GM23248 (cell line): Measurements from ENCODE around the gene ARV1. TPM values are rescaled to one million over a fixed set of nuclear protein-coding genes. Genes with fewer than 3 reads are reported as not detected.

Experiments used
- DNase-seq: peaks from one replicate; pipeline ENCODE4 v3.0.0-alpha.2; 2015
- H2AFZ ChIP-seq: fragments of 200-600 bp; sonication (generic); 2 replicates; pipeline ENCODE4 v1.6.1; 2016; ENCODE audit warnings: antibody characterized with exemption
- H3F3A ChIP-seq: fragments of 200-600 bp; sonication (generic); 2 replicates; pipeline ENCODE4 v1.6.1; 2016; ENCODE audit warnings: mild to moderate bottlenecking, antibody characterized with exemption, mixed run types; ENCODE audit not compliant: insufficient read depth
- H3K27ac ChIP-seq: fragments of 200-600 bp; sonication (generic); 2 replicates; pipeline ENCODE4 v1.5.1; 2016; ENCODE audit warnings: mild to moderate bottlenecking
- H3K27me3 ChIP-seq: fragments of 200-600 bp; sonication (generic); replicated peaks from 2 replicates; pipeline ENCODE4 v1.6.1; 2016; ENCODE audit warnings: mild to moderate bottlenecking; ENCODE audit not compliant: insufficient read depth
- H3K36me3 ChIP-seq: fragments of 200-600 bp; sonication (generic); 2 replicates; pipeline ENCODE4 v1.6.1; 2016; ENCODE audit warnings: low read depth, mild to moderate bottlenecking
- H3K4me1 ChIP-seq: fragments of 200-600 bp; sonication (generic); 2 replicates; pipeline ENCODE4 v1.6.1; 2016; ENCODE audit warnings: mild to moderate bottlenecking; ENCODE audit not compliant: insufficient read depth
- H3K4me2 ChIP-seq: fragments of 200-600 bp; sonication (generic); one replicate; pipeline ENCODE4 v1.6.1; 2016; ENCODE audit warnings: mild to moderate bottlenecking; ENCODE audit not compliant: unreplicated experiment
- H3K4me3 ChIP-seq: fragments of 200-600 bp; sonication (generic); 2 replicates; pipeline ENCODE4 v1.5.1; 2016; ENCODE audit warnings: mild to moderate bottlenecking
- H3K79me2 ChIP-seq: fragments of 200-600 bp; sonication (generic); 2 replicates; pipeline ENCODE4 v1.6.1; 2016; ENCODE audit warnings: mild to moderate bottlenecking; ENCODE audit not compliant: insufficient read depth
- H3K9ac ChIP-seq: fragments of 200-600 bp; sonication (generic); 2 replicates; pipeline ENCODE4 v1.6.1; 2016; ENCODE audit warnings: mild to moderate bottlenecking
- H3K9me2 ChIP-seq: fragments of 200-600 bp; sonication (generic); 2 replicates; pipeline ENCODE4 v1.6.1; 2016; ENCODE audit warnings: mixed run types, mild to moderate bottlenecking, moderate library complexity; ENCODE audit not compliant: insufficient read depth
- H3K9me3 ChIP-seq: fragments of 200-600 bp; sonication (generic); one replicate; pipeline ENCODE4 v1.6.1; 2017; ENCODE audit warnings: low read depth
- H4K20me1 ChIP-seq: fragments of 200-600 bp; sonication (generic); 2 replicates; pipeline ENCODE4 v1.6.0; 2016; ENCODE audit not compliant: insufficient read depth
- EZH2 ChIP-seq: fragments of 200-600 bp; sonication (generic); IDR thresholded peaks from 2 replicates; pipeline ENCODE4 v1.6.1; 2018; ENCODE audit warnings: antibody characterized with exemption, mild to moderate bottlenecking; ENCODE audit not compliant: insufficient read depth, poor library complexity, severe bottlenecking
- EZH2phosphoT487 ChIP-seq: fragments of 200-600 bp; sonication (generic); IDR thresholded peaks from 2 replicates; pipeline ENCODE4 v1.6.1; 2018; ENCODE audit warnings: antibody characterized with exemption, moderate library complexity, mild to moderate bottlenecking, low read depth; ENCODE audit not compliant: insufficient read depth
- WGBS, 2 experiments: methylation state at CpG; one replicate each; pipeline ENCODE4 v1.1.6; 2015 to 2017; ENCODE audit warnings: low lambda C conversion rate in 2 of 2, low coverage in 1 of 2; ENCODE audit errors: missing lambda C conversion rate in 2 of 2; 5-methylcytosine and 5-hydroxymethylcytosine counted together
- in situ Hi-C: fragments of 300-500 bp; cut with MboI; formaldehyde crosslinking; loops from 2 replicates; pipeline ENCODE4 v1.15.0; 2020
- polyA plus RNA-seq: library from polyadenylated mRNA; unstranded; fragments of >200 nt; fragmentation: Nextera tagmentation; extraction: Ambion mirVana; gene quantifications from 2 replicates; pipeline ENCODE4 v1.2.1, GENCODE V29; 2016
- total RNA-seq: library from RNA; depleted of rRNA; stranded (reverse); fragments of >200 nt; shearing (Covaris generic); gene quantifications from 2 replicates; pipeline ENCODE4 v1.2.3, GENCODE V29; 2014

The ARV1 gene
- total and polyA plus RNA-seq, 2 experiments from 2014 or later, result 26.2 to 30.2 TPM

- H3K9me2 ChIP-seq, result no peaks in the 10 kb centered on the region
- no peak overlapping the region for H3K4me3 ChIP-seq
- no peaks in the 10 kb centered on the region for H3K9me3 ChIP-seq
- H3K79me2 ChIP-seq, result no peaks in the 10 kb centered on the region
- WGBS, 2 experiments, result 96 to 97% methylated on average over 2 of the region's 2 CpGs
- no peak overlapping the region for H2AFZ ChIP-seq
- H3K4me2 ChIP-seq, result no peak overlapping the region
- no peaks in the 10 kb centered on the region for H3K36me3 ChIP-seq
- no peaks in the 10 kb centered on the region for H3K27me3 ChIP-seq
- no peak for TF ChIP-seq EZH2phosphoT487
- no peak for TF ChIP-seq EZH2
- no peak overlapping the region for H3K9ac ChIP-seq
- DNase-seq, result no peak
- peaks cover 7% of the 10 kb centered on the region; the same call in 1 of the 2 replicates for H3F3A ChIP-seq
- in situ Hi-C loops, result loop anchor here (25.0 kb wide), 1 partner anchor 269 kb away; no protein-coding TSS in a partner anchor
- peaks cover 5% of the 10 kb centered on the region; the same call in 1 of the 2 replicates for H3K4me1 ChIP-seq
- H3K27ac ChIP-seq, result no peak overlapping the region
- no peaks in the 10 kb centered on the region for H4K20me1 ChIP-seq
Measured at GRCh38 chr1:230943048-230943593, 35.8 kb upstream of the ARV1 start.

- no peak for DNase-seq
- Histone ChIP-seq H4K20me1 (no peaks in the 10 kb centered on the region), H3F3A (no peaks in the 10 kb centered on the region), H3K9me3 (no peaks in the 10 kb centered on the region), H3K79me2 (no peaks in the 10 kb centered on the region), H2AFZ (no peak overlapping the region), H3K36me3 (no peaks in the 10 kb centered on the region), H3K27ac (no peak overlapping the region), H3K9me2 (no peaks in the 10 kb centered on the region), H3K4me2 (no peak overlapping the region), H3K27me3 (no peaks in the 10 kb centered on the region), H3K9ac (no peak overlapping the region), H3K4me1 (no peaks in the 10 kb centered on the region), H3K4me3 (no peak overlapping the region)
- in situ Hi-C loops, result loop anchor here (25.0 kb wide), 1 partner anchor 264 kb away; no protein-coding TSS in a partner anchor
- TF ChIP-seq EZH2 (no peak), EZH2phosphoT487 (no peak)
- WGBS, 2 experiments, result 86% methylated on average over 1 of the region's 1 CpG
Measured at GRCh38 chr1:230948301-230948700, 30.6 kb upstream of the ARV1 start.

DNA sequence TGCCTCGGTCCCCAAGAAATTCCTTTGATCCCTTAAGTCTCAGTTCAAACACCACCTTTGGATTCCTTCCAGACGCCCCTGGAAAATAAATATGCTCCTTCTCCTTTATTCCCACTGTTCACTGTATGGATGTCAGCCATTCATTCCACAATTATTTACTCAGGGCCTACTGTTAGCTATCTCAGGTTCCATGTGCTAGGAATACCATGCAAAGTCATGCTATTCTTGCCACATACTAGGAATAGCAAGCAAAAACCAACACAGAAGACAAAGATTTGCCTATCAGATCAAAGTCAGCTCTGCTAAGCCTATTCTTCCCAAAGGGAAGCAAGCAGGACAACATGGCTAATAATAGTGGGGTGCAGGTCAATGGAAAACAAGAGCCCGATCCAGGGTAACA is 30.0 kb upstream of the ARV1 start:
- Histone ChIP-seq H3K27ac (no peak overlapping the region), H3K4me3 (no peak overlapping the region), H2AFZ (no peak overlapping the region), H3K79me2 (no peaks in the 10 kb centered on the region), H3K9me3 (no peaks in the 10 kb centered on the region), H4K20me1 (no peaks in the 10 kb centered on the region), H3K36me3 (no peaks in the 10 kb centered on the region), H3K27me3 (no peaks in the 10 kb centered on the region), H3K4me2 (no peak overlapping the region), H3K9ac (no peak overlapping the region), H3K9me2 (no peaks in the 10 kb centered on the region), H3K4me1 (no peaks in the 10 kb centered on the region), H3F3A (no peaks in the 10 kb centered on the region)
- in situ Hi-C loops, result loop anchor here (25.0 kb wide), 1 partner anchor 263 kb away; no protein-coding TSS in a partner anchor
- WGBS, 2 experiments, result 96% methylated on average over 3 of the region's 3 CpGs
- DNase-seq, result no peak
- TF ChIP-seq EZH2phosphoT487 (no peak), EZH2 (no peak)

DNA sequence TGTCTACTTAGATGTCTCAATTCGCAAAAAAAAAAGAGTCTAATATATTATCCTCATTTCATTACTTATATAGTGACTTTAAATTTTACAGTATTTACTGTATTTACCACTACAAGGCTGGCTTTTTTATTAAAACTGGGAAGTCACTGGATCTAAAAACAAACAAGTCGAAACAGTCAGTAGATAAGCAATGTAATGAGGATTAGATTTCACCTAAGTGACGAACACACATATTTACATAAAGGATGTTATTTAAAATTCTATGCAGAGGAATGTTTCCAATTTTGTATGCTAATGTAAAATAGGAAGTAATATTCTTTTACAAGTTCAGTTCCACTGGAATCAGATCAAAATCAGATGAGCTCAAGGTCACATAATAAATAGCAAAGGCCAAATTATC is 28.5 kb upstream of the ARV1 start:
- no peaks in the 10 kb centered on the region for H3K27me3 ChIP-seq
- no peak for DNase-seq
- no peaks in the 10 kb centered on the region for H3F3A ChIP-seq
- no peak for TF ChIP-seq EZH2phosphoT487
- TF ChIP-seq EZH2, result no peak
- no peak overlapping the region for H3K27ac ChIP-seq
- no peak overlapping the region for H3K4me2 ChIP-seq
- no peaks in the 10 kb centered on the region for H3K36me3 ChIP-seq
- no peak overlapping the region for H3K4me3 ChIP-seq
- H3K9me3 ChIP-seq, result no peaks in the 10 kb centered on the region
- no peaks in the 10 kb centered on the region for H3K79me2 ChIP-seq
- no peak overlapping the region for H3K9ac ChIP-seq
- no peaks in the 10 kb centered on the region for H3K4me1 ChIP-seq
- no peaks in the 10 kb centered on the region for H3K9me2 ChIP-seq
- H2AFZ ChIP-seq, result no peak overlapping the region
- H4K20me1 ChIP-seq, result no peaks in the 10 kb centered on the region
- 59 to 70% methylated on average over 3 of the region's 3 CpGs for WGBS, 2 experiments
- in situ Hi-C loops, result no loop called here
